Cardiac fibroblast (primary cell): ENCODE results near the gene PRAMEF1.

ENCODE experiments used
- DNase-seq, 2 donors: peaks; one replicate each; pipeline versions ENCODE4 v3.0.0 to v3.0.0-alpha.2; 2010; ENCODE audit warnings: low read depth in 2 of 2
- H3K4me3 ChIP-seq, 2 donors: replicated peaks in 1 of 2; 1 replicate in 1 of 2; 2 replicates in 1 of 2; pipeline ENCODE4 v1.5.1; 2011; ENCODE audit warnings: low read depth in 2 of 2, low read length in 2 of 2, mild to moderate bottlenecking in 2 of 2, moderate library complexity in 1 of 2
- TF ChIP-seq, protein P1 (sequence below): IDR thresholded peaks from one replicate; pipeline ENCODE4 v1.5.1; 2011; ENCODE audit warnings: low read depth, mild to moderate bottlenecking, low read length, inconsistent platforms

The PRAMEF1 gene

DNA sequence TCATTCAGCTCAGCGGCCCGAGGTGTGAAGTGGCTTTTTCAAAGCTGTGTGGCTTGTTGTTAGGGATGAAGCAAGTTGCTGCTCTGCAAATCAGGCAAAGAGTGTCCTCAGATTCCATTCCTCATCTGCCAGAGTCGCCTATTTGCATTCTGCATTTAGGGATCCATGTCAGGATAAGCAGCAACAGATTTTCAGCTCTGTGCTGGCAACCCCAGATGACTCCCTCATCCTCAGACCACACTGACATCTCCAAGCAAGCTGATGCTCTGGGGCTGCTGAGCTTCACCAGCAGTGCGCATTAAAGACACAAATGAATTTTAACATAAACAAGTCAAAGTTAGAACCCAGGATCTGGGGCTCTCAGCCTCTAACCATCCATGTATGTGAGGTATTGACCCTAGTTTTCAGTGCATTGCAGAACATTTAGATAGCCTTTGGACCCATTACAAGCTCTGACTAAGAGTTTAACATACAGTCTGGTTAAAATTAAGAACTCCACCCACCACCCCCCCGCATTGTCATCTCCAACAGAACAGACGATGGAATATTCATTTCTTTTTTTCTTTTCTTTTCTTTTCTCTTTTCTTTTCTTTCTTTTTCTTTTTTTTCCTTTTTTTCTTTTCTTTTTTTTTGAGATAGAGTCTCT lies 34.3 kb upstream of the PRAMEF1 start:
- DNase-seq, result no peak
- H3K4me3 ChIP-seq, result no peak overlapping the region
- TF ChIP-seq, protein P1, sequence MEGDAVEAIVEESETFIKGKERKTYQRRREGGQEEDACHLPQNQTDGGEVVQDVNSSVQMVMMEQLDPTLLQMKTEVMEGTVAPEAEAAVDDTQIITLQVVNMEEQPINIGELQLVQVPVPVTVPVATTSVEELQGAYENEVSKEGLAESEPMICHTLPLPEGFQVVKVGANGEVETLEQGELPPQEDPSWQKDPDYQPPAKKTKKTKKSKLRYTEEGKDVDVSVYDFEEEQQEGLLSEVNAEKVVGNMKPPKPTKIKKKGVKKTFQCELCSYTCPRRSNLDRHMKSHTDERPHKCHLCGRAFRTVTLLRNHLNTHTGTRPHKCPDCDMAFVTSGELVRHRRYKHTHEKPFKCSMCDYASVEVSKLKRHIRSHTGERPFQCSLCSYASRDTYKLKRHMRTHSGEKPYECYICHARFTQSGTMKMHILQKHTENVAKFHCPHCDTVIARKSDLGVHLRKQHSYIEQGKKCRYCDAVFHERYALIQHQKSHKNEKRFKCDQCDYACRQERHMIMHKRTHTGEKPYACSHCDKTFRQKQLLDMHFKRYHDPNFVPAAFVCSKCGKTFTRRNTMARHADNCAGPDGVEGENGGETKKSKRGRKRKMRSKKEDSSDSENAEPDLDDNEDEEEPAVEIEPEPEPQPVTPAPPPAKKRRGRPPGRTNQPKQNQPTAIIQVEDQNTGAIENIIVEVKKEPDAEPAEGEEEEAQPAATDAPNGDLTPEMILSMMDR, result no peak

DNA sequence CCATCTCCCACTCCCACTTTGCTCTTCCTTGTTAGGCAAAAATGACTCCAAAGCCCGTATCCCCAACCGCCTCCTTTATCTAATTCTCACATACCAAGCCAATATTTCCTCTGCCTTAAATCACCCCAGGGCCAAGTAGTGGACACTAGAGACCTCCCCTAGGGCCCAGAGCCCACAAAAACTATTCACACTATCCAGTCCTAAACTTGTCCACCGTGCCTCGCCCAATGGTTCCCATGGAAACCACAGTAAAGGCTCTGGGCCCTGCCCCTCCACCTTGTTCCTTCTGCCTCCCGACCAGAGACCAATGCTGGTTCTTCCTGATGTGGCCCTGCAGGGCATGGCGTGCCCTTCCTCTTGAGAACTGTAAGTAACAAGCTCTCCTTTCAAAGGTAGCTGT lies 33.4 kb upstream of the PRAMEF1 start:
- TF ChIP-seq, protein P1, result no peak
- H3K4me3 ChIP-seq, result no peak overlapping the region
- no peak for DNase-seq

DNA sequence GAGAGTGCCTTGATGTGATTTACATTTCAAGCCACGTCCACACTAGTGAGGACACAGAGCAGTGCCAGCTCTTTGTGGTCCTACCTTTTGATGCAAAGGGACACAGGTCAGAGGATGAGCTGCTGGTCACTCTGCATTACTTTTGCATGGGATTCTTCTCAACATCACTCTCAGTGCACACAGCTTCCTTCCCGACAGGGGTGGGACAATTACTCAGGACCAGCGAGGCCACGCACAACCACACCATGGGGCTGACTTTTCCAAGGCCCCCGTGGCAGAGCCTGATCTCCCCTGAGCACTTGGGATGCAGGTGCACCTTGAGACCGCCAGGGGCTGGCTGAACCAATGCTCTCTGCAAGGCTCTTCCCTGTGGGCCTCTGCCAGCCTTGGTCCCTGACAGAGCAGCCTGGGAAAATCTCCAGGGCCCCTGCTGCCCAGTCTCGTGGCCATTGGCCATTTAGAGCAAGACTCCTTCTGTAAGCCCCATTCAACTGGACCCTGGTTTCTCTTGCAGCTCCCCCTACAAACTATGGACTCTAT lies 30.9 kb upstream of the PRAMEF1 start:
- DNase-seq, result no peak
- no peak overlapping the region for H3K4me3 ChIP-seq
- TF ChIP-seq, protein P1, result no peak

DNA sequence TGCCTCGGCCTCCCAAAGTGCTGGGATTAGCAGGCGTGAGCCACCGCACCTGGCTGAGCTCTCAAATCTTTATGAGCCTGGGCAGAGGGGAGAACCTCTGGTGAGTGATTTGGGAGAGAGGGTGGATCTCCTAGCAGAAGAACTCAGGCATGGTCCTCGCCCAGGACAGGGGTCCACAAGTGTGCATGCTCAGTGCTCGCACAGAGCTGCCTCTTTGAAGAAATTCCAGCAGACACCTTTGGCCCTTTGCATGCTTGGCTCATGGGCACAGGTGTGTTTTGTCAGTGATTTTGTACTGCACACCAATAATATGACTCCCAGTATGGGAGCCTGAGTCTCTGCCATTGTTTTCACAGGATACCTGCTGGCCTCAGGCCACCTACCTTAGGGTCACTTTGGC lies 29.4 kb upstream of the PRAMEF1 start:
- no peak for DNase-seq
- TF ChIP-seq, protein P1, result no peak
- H3K4me3 ChIP-seq, result no peak overlapping the region

DNA sequence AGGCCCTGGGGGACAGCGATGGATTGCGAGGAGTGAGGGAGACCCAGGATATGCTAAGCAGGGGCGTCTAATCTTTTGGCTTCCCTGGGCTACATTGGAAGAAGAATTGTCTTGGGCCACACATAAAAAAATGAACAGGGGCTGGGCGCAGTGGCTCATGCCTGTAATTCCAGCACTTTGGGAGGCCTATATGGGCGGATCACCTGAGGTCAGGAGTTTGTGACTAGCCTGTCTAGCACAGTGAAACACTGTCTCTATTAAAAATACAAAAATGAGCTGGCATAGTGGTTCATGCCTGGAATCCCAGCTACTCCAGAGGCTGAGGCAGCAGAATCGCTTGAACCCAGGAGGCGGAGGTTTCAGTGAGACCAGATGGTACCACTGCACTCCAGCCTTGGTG lies 28.4 kb upstream of the PRAMEF1 start:
- TF ChIP-seq, protein P1, result no peak
- DNase-seq, result no peak
- no peak overlapping the region for H3K4me3 ChIP-seq

DNA sequence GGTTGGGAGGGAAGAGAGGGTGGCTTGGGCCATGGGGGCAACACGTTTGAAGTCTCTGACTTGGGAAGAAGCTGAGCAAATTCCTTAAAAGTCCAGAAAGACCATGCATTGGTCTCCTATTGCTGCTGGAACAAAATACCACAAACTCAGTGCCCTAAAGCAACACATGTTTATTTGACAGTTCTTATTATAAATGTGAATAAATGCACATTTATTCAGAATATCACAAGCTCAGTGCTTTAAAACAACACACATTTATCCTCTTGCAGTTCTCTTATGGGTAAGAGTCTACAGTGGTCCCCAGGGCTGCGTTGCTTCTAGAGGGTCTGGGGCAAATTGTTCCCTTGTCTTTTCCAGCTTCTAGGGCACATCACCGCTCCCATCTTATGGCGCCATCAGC lies 27.7 kb upstream of the PRAMEF1 start:
- TF ChIP-seq, protein P1, result no peak
- no peak for DNase-seq
- H3K4me3 ChIP-seq, result no peak overlapping the region

DNA sequence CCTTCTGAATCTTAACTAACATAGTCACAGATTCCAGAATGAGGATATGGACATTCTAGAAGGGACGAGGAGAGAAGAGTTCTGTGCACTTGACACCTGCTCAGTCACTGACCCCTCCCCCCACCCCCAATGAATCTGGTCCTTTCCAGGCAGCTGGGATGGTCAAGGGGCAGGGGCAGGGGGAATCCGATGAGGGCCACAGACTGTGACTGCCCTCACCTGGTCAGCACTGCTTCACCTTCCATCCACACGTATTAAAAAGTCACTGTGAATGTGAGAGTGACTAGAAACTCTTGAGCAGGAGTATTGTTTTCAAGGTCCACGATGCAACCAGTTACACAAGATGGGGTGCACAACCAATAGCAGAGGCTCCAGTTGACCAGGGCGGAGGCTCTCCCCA lies 27.2 kb upstream of the PRAMEF1 start:
- H3K4me3 ChIP-seq, result no peak overlapping the region
- TF ChIP-seq, protein P1, result no peak
- DNase-seq, result no peak
